Forelimb muscle (tissue), 1 donor: ENCODE data around the gene CCDC78. TPM values are rescaled to one million over a fixed set of nuclear protein-coding genes. Genes with fewer than 3 reads are reported as not detected.
A peak's percentile ranks its signal among the peaks of the same experiment; 100 is the strongest.
"Not testable (repeated sequence)": the region's sequence is repeated elsewhere in the genome, so short reads cannot be mapped to it uniquely, and the experiment has no call there.

Source experiments
- DNase-seq: peaks from one replicate; pipeline ENCODE4 v3.0.0-alpha.2; 2013; ENCODE audit warnings: low read depth
- polyA plus RNA-seq: library from polyadenylated mRNA; unstranded; fragments of 120-200 nt; gene quantifications from one replicate; pipeline ENCODE4 v1.2.1, GENCODE V29; 2013; ENCODE audit not compliant: insufficient read length

Gene CCDC78
- polyA plus RNA-seq, 1 donor, result 1.5 TPM

DNA sequence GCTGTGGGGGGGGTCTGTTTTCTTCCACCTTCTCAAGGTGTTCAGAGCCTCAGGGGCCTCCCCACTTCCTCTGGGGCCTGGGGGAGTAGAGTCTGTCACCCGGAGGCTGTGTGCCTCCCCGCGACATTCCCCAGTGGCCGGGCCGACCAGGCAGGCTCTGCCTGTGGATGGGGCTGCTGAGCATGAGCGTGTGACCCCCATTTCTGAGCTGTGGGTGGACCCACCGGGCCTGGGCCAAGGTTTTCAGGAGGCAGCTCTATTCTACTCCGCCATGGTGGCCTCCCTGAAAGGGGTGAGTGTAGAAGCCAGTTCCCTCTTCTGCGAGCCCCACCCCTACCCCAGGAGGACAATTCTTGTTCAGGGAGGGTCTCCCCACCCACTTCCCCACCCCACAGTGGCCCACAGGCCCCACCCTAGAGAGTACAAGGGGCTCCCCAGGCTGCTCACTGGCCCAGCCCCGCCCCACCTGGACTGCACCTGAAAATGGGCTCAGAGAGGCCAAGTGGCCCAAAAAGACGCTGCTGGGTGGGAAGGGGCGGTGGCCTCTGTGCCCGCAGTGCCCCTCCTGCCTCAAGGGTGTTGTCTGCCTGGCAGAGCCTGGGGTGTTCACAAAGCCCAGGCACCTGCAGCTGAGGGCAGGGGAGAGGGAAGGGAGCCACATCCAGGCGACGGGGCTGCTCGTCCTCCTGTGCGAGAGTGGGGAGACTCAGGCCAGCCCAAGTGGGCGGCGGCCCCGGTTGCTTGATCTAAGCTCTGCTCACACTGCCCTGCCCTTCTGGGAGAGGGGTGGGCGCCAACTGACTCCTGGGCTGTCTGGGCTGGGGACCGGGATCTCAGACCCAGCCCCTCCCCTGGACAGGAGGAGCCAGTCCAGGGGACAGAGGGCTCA is 35.6 kb upstream of the CCDC78 start:
- no peak for DNase-seq

DNA sequence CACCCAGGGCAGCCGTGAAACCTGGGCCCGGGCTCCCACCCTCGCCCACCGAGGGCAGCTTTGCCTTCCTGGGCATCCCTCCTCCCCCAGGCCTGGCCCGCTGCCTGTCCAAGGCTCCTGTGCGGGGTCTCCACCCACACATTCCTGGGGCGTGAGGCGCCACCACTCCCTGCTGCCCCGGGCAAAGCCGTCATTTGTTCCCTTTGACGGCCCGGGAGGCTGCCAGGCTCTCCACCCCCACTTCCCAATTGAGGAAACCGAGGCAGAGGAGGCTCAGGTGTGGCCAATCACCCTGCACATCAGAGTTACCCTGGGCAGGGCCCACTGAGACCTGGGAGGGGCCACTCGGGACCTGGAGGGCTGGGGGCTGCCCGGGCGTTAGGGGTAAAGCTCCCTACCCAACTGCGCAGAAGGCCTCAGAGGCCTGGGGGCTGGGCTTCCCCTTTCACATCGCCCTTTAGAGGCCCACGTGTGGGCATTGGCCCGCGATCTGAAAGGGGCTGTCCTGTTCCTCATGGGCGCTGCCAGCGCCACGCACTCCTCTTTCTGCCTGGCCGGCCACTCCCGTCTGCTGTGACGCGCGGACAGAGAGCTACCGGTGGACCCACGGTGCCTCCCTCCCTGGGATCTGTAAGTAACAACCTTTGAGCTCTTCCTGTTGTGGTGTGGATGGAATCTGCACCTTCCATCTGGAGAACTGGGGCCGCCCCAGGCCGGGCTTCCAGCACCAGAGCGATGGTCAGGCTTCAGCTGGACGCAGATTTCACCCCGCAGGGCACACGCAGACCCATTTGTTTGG is 34.5 kb upstream of the CCDC78 start, which contains the start of gene MSLN:
Gene MSLN (plus strand): TSS at position 190 of the 799 bp plus-strand sequence. CDS start 1,947 bp downstream, outside the sequence.
- DNase-seq, result no peak

- DNase-seq, result no peak
Observed at GRCh38 chr16:760065-760464, 33.8 kb upstream of the CCDC78 start.

- no peak for DNase-seq
Observed at GRCh38 chr16:759110-759910, 33.1 kb upstream of the CCDC78 start.

- no peak for DNase-seq
Observed at GRCh38 chr16:756428-756827, 30.2 kb upstream of the CCDC78 start.

DNA sequence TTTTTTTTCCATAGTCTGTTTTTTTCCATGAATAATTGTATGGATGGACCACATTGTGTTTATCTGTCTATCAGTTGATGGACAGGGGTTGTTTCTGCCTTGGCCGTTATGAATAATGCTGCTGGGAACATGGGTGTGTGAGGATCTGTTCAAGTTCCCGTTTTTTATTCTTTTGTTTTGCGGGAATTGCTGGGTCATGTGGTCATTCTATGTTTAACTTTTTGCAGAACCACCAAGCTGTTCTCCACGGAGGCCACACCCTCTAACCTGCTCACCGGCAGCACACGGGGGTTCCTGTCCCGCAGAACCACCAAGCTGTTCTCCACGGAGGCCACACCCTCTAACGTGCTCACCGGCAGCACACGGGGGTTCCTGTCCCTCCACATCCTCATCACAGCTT is 28.4 kb upstream of the CCDC78 start:
- DNase-seq, result peak; percentile 2

DNA sequence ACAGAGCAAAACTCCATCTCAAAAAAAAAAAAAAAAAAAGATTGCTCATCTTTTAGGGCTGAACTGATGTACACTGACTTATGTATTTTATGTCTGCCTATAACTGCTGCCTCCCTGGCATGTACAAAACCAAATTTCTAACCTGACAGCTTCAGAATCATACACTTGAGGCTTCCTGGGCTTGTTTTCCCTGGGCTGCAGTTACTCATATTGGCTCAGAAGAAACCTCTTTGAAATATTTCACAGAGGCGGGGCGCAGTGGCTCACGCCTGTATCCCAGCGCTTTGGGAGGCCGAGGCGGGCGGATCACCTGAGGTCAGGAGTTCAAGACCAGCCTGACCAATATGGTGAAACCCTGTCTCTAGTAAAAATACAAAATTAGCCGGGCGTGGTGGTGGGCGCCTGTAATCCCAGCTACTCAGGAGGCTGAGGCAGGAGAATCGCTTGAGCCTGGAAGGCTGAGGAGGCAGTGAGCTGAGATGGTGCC is 27.9 kb upstream of the CCDC78 start:
- not testable (repeated sequence) for DNase-seq

DNA sequence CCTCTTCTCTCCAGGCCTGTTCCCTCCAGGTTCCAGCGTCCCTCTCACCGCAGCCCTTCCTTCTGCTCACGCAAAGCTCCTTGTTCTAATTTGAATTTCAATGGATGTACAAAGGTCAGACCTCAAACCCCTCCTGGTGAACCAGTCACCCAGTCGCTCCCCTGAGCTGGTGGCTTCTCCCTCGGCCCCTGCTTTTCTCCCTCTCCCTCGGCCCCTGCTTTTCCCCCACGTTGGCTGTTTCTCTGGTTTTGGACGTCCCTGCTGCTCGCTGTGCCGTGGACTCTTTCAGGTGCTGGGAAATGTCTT is 25.7 kb upstream of the CCDC78 start:
- DNase-seq, result no peak

DNA sequence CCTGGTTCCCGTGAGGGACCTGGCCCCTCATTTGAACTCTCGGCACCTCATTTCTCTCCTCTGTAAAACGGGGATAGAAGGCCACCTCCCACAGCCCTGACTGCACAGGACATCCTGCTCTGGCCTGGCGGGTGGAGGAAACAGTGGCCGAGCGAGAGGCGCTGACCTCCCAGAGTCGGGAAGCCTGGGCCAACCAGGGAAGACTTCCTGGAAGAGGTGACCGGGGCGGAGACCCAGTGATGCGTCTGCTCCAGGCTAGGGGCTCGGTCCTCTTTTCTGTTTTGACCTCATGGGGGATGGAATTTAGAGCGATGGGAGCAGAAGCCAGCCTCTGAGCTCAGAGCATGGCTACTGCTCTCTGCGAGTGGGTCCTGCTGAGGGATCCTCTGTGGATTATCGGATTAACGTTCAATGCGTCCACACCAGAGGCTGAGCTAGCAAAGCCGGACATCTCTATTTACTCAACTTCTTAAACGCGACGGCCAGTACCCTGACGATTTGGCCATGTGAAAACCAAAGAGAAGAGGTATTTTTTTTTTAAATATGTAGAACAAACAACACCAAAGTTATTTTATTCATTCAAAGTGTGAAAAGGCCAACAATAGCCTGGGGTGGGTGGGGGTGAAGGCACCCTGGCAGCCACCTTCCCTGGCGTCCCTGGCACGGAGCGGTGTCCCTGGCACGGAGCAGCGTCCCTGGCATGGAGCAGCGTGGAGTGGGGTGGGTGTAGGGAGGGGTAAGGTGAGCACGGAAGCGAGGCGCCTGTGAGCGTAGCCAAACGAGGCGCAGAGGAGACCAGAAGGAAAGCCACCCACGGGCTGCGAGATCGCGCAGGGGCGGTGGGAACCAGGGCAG is 25.1 kb upstream of the CCDC78 start:
- no peak for DNase-seq

DNA sequence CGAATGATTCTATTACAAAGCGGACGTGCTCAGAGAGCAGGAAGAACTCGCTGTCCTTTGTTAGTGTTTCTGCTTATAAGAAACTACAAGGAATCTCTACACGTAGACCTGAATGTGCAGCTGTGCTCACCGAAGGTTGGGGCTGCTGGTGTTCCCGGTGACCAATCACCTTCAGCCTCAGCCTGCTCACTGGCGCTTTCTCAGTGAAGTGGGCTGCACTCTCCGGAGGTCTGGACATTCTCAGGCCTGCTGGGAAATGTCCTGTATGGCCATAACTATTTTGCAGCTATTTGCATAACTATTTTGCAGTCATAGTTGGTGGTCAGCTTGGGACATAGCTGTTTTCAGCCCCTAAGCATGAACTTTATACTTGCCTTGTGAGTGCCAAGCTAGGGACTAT is 24.2 kb upstream of the CCDC78 start:
- no peak for DNase-seq

DNA sequence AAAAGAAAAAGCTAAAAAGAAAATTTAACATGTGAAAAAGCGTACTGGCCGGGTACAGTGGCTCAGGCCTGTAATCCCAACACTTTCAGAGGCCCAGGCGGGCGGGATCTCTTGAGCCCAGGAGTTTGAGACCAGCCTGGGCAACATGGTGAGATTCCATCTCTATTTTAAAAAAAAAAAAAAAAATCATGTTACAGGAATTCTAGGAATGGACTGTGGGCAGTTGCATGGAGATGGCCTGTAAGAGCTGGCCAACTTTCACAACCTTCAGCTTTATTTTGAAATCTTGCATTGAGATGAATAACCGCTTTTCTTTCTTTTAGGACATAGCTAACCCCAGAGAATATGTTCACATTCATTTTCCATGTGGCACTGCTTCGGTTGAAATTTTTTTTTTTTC is 22.8 kb upstream of the CCDC78 start:
- no peak for DNase-seq

DNA sequence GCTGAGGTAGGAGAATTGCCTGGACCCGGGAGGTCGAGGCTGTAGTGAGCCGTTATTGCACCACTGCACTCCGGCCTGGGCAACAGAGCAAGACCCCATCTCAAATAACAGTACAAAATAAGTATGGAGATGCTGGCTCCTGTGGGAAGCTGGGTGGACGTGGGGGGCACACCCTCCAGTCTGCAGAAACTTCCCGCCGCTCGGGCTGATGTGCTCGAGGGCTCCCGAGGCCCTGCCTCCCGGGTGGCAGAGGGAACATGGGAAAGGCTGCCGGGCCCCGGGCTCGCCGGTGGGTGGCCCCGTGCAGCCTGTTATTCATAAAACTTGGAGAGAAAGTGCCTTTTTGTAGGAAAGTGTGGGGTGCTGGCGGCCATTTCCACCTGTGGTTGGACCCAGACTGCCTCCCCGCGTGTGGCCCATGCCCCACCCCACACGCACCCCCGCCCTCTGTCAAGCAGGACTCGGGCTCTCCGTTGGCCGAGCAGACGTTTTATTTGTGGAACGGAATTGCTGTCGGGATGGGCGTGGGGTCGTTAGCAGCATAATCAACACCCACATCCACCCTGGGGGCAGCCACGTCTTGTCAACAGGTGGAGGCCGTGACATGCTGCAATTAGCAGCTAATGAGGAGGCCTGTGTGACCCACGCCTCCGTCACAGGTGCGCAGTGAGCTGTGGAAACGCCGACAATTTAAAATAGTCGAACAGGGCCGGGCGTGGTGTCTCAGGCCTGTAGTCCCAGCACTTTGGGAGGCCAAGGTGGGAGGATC is 21.9 kb upstream of the CCDC78 start:
- DNase-seq, result no peak

DNA sequence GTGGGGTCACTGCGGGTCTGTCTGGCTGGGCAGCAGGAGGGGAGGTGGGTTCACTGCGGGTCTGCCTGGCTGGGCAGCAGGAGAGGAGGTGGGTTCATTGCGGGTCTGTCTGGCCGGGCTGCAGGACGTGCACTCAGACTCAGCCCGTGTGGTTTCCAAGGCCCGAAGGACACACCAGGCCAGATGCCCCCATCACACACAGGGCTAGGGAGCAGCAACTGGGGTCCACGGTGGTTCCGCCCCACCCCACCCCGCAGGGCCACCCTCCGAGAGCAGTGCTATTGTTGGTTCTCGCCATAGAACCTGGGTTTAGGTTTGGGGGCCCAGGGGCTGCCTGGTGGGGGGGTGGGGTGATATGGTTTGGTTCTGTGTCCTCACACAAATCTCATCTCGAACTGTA is 20.4 kb upstream of the CCDC78 start:
- DNase-seq, result no peak

GRCh38 chr16:745739-746138 is 19.5 kb upstream of the CCDC78 start:
- no peak for DNase-seq

DNA sequence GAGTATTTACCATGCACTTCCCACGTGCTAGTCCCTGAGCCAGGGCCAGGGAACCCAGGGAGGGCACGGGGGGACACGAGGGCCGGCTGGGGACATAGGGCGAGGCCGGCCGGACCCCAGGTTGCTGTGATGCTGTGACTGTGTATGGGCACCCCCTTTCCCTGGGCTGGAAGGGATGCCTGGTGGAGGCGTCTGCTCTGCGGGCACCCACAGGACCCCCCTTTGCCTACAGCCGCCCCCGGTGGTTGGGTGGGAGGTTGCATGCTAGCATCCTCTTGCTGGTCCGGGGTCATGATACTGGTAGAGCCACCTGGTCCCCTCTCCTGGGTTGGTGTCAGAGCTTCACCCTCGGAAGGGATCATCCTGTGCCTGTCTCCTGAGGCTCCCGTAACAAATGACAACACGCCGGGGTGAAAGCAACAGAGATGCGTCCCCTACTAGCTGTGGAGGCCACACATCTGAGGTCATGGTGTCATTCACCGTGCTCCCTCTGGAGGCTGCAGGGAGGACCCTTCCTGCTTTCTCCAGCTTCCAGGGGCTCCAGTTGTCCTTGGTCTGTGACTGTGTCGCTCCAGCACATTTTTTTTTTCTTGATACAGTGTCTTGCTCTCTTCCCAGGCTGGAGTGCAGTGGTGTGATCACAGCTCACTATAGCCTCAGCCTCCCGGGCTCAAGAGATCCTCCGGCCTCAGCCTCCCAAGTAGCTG is 17.7 kb upstream of the CCDC78 start:
- no peak for DNase-seq

DNA sequence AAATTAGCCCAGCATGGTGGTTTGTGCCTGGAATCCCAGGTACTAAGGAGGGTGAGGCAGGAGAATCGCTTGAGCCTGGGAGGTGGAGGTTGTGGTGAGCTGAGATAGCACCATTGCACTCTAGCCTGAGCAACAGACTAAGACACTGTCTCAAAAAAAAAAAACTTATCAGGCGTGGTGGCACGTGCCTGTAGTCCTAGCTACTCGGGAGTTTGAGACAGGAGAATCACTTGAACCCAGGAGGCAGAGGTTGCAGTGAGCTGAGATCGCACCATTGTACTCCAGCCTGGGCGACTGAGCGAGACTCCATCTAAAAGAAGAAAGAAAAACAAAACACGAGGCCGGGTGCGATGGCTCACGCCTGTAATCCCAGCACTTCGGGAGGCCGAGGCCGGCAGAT is 16.7 kb upstream of the CCDC78 start:
- not testable (repeated sequence) for DNase-seq

DNA sequence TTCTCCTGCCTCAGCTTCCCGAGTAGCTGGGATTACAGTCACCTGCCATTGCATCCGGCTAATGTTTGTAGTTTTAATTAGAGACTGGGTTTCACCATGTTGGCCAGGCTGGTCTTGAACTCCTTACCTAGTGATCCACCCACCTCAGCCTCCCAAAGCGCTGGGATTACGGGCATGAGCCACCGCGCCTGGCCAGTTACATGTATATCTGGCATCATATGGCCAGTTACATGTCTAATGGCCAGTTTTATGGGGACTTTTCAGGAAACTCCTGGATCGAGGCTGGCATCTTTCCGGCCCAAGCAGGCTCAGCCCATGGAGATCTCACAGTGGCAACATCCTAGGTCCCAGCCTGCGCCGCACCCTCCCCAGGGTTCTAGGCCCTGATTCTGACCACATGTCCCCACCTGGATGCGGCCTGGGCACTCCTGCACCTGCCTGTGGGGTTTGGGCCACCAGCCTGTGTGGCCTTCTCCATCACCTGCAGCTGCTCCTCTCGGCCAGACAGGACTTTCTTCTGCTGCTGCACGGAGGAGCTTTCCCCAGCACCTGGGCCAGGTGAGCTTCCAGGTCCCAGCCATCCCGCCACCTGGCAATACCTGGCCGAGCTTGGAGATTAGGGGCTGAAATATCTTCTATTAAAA is 15.9 kb upstream of the CCDC78 start:
- DNase-seq, result no peak

GRCh38 chr16:740764-741505 is 14.7 kb upstream of the CCDC78 start, which contains the start of gene CIAO3:
TSS of gene CIAO3 (minus strand) at chr16:740997. CDS start at chr16:740985, 12 bp downstream.
- DNase-seq, result peak; percentile 43
